Activated naive CD4-positive, alpha-beta T cell treated with anti-CD3 and anti-CD28 coated beads, Interleukin-2, amount 50 U/mL, for 24 hours (primary cell): ENCODE results near the gene ERICH6.

Source experiments
- H3K27ac Mint-ChIP-seq: one replicate; pipeline ENCODE4 v1.8.0; 2021; ENCODE audit warnings: mild to moderate bottlenecking, mixed read lengths
- H3K27me3 Mint-ChIP-seq: one replicate; pipeline ENCODE4 v1.8.0; 2021; ENCODE audit warnings: mixed read lengths
- H3K36me3 Mint-ChIP-seq: one replicate; pipeline ENCODE4 v1.8.0; 2021; ENCODE audit warnings: mixed read lengths
- H3K4me1 Mint-ChIP-seq: one replicate; pipeline ENCODE4 v1.8.0; 2021; ENCODE audit warnings: mixed read lengths
- H3K4me3 Mint-ChIP-seq: one replicate; pipeline ENCODE4 v1.8.0; 2021; ENCODE audit warnings: mild to moderate bottlenecking, mixed read lengths
- H3K9me3 Mint-ChIP-seq: one replicate; pipeline ENCODE4 v1.8.0; 2021; ENCODE audit warnings: mixed read lengths

Gene ERICH6

DNA sequence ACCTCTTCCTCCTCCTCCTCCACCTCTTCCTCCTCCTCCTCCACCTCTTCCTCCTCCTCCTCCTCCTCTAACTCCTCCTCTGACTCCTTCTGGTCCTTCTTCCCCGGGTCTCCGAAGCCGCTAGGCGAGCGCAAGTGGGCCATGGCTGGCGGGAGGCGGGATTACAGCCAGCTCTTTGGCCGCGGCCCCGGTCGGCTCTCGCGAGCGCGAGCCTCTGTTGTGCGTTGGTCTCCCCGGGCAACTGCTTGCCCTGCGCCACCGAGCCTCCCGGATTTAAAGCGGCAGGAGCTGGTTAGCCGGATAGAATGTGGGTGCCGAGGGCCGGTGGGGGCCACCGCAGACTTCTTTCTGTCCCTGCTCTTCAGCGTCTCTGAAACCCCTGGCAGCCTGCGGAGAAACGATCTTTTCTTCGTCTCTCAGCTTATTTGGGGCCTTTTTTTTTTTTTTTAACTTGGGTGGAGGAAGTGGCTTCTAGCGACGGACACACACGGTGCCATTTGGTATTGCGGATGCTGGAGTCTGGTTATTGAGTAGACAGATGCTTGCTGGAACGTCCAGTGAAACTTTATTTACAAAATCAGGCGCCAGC lies at the start of gene ERICH6:
Gene ERICH6 (minus strand): TSS at position 165 of the 589 bp plus-strand sequence. CDS start 22 bp downstream, at position 143.
- H3K4me3 Mint-ChIP-seq = peak within 1 kb of the TSS; percentile 95
- peaks cover 13% of the 10 kb centered on the region for H3K36me3 Mint-ChIP-seq
- peaks cover 6% of the 10 kb centered on the region for H3K9me3 Mint-ChIP-seq
- H3K27me3 Mint-ChIP-seq = no peaks in the 10 kb centered on the region
- H3K4me1 Mint-ChIP-seq = peaks cover 40% of the 10 kb centered on the region
- peak within 1 kb of the TSS; percentile 94 for H3K27ac Mint-ChIP-seq

DNA sequence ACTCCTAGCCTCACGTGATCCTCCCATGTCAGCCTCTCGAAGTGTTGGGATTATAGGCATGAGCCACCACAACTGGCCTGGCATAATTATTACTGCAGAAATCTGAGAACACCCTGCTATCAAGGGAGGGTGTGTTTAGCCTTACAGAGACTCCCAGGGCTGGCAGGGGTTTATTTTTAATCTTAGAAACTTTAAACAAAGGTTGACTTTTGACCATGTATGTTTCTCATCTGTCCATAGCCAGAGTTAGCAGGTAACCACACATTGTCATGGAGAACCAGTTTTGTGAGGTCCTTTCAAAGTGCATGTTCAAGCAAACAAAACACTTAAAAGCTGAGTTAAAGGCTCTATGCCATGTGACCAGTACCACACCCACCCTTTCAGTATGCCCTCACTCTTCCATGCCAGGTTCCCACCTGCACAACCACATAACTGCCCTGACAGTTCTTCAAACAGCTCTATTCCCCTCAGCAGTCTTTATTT lies 48.1 kb upstream of the ERICH6 start:
- H3K27me3 Mint-ChIP-seq = no peaks in the 10 kb centered on the region
- peak overlapping the region; percentile 72 for H3K27ac Mint-ChIP-seq
- peaks cover 33% of the 10 kb centered on the region for H3K36me3 Mint-ChIP-seq
- H3K9me3 Mint-ChIP-seq = no peaks in the 10 kb centered on the region
- peaks cover 91% of the 10 kb centered on the region for H3K4me1 Mint-ChIP-seq
- peak overlapping the region; percentile 58 for H3K4me3 Mint-ChIP-seq

DNA sequence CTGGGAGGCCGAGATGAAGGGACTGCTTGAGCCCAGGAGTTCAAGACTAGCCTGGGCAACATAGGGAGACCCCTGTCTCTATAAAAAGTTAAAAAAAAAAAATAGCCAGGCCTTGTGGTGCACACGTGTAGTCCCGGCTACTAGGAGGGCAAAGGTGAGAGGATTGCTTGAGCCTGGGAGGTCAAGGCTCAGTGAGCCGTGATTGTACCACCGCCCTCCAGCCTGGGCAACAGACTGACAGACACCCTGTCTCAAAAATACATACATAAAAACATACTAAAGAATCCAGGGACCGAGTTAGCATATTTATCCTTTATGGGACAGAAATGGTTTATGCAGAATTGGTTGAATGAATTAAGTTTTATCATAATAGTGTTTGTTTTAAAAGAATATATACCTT lies 45.5 kb upstream of the ERICH6 start:
- Mint-ChIP-seq H3K27me3 (no peaks in the 10 kb centered on the region), H3K27ac (peak overlapping the region; percentile 56), H3K9me3 (no peaks in the 10 kb centered on the region), H3K36me3 (peaks cover 31% of the 10 kb centered on the region), H3K4me3 (no peak overlapping the region), H3K4me1 (peaks cover 91% of the 10 kb centered on the region)

DNA sequence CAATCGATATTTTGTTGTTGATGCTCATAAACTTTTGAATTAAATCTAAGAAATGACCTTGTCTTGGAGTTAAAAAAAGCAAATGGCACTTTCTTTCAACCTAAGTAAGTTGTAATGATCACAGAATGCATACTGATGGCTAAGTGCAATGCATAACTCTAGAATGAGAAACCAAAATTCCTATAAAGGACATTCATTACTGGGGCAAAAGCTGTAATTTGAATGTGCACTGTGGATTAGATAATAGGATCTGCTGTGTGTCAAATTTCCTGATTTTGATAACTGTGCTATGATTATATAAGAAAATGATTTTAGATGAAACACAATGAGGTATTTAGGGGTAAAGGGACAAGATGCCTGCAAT lies 44.9 kb upstream of the ERICH6 start:
- Mint-ChIP-seq H3K4me1 (peaks cover 91% of the 10 kb centered on the region), H3K4me3 (peak overlapping the region; percentile 13), H3K36me3 (peaks cover 27% of the 10 kb centered on the region), H3K27me3 (no peaks in the 10 kb centered on the region), H3K27ac (peak overlapping the region; percentile 56), H3K9me3 (no peaks in the 10 kb centered on the region)

DNA sequence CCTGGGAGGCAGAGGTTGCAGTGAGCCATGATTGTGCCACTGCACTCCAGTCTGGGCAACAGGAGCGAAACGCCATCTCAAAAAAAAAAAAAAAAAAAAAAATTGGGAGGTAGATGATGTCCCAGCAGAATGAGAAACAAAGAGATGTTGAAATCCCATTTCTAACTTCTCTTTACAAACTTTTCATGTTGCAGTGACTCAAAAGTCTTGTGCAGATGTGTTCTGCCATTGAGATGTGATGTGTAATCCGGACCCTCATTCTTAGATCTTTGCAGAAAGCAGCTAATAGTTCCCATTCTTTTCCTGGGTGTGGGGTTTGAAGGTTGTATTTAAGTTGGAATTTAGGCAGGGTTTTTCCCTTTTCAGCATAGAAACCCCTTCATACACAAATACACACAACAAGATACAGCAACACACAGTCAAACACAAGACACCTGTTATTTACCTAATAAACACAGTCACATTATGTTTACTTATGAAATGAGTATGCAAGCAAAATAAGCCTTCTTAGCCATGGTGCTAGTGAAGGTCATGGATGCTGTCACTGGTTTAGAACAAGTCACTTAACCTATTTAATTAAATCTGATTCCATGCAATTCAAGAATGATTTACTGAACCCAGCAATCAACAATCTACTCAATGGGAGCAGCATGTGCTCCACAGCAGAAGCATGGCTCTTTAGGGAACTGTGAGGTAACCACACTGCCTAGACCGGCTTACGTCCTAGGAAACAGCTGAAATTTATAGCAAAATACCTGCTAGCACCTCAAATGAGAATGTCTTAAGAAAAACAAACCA lies 44.4 kb upstream of the ERICH6 start:
- no peak overlapping the region for H3K27ac Mint-ChIP-seq
- H3K4me1 Mint-ChIP-seq = peaks cover 91% of the 10 kb centered on the region
- H3K36me3 Mint-ChIP-seq = peaks cover 25% of the 10 kb centered on the region

DNA sequence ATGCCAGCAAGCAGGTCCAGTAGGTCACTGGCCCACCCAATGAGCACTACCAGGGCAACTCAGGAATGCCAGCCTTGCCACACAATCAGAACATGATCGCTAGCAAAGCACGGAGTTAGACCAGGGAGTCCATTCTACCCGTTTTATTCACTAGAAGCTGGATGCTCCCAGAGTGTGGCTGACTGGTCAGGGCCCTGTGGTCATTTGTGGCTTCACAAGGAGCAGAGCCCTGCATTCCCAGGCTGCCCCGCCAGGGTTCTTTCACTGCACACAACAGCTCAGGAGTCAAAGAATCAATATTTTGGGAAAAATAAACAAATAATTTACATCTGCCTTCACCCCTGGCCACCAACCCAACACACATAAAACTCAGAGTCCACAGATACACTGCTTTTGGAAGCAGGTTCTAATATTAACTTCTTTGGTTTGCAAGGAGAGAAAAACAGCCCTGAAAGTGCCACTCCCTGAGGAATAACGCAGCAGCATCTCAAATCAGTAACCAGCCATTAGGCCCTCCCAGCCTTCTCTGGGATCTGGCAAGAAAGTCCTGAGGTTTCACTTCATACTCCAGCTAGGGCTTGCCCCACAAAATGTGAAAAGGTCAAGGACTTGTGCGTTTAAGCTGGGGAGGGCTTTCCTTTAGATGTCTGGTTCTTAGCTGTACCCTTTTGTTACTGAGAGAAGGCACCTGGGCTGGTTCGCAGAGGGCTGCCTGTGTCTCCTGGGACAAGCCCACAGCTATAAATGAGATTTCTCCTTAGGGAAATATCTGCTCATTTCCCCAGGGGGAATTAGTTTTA lies 43.3 kb upstream of the ERICH6 start:
- Mint-ChIP-seq H3K27ac (peak overlapping the region; percentile 24), H3K36me3 (peaks cover 28% of the 10 kb centered on the region), H3K4me1 (peaks cover 91% of the 10 kb centered on the region), H3K27me3 (no peaks in the 10 kb centered on the region), H3K4me3 (no peak overlapping the region), H3K9me3 (no peaks in the 10 kb centered on the region)

More for the DNA sequence above, 44.4 kb upstream of the ERICH6 start:
- Mint-ChIP-seq H3K4me3 (no peak overlapping the region), H3K27me3 (no peaks in the 10 kb centered on the region), H3K9me3 (no peaks in the 10 kb centered on the region)

DNA sequence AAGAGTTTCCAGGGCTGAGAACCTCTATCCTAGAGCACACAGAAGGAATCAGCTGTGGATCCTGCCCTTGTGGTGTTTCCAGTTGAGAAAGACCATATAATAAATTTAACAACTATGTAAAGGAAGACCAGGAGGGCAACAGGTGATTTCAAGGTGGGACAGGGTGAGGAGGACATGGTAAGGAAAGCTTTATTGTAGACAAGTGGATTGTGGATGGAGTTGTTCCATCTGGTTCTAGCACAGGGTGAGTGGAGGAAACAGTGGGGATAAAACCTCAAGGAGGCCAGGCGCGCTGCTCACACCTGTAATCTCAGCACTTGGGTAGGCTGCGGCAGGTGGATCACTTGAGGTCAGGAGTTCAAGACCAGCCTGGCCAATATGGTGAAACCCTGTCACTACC lies 42.1 kb upstream of the ERICH6 start:
- Mint-ChIP-seq H3K27me3 (no peaks in the 10 kb centered on the region), H3K27ac (peak overlapping the region; percentile 13), H3K9me3 (no peaks in the 10 kb centered on the region), H3K4me1 (peaks cover 90% of the 10 kb centered on the region), H3K36me3 (peaks cover 26% of the 10 kb centered on the region), H3K4me3 (peak overlapping the region; percentile 19)

DNA sequence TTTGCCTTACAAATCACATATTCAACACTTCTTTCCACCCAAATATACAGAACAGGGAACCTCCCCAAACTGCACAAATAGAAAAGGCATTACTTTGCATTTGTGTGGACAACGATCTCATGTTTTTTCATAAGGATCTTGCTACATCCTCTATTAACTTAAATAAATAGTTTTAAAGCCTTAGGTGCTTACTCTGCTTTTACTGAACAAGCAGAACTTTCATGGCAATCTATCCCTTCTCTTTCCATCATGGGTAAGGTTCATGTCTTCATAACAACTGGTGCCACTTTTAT lies 41.1 kb upstream of the ERICH6 start:
- H3K27me3 Mint-ChIP-seq = no peaks in the 10 kb centered on the region
- H3K27ac Mint-ChIP-seq = peak overlapping the region; percentile 68
- H3K4me1 Mint-ChIP-seq = peaks cover 89% of the 10 kb centered on the region
- H3K36me3 Mint-ChIP-seq = peaks cover 25% of the 10 kb centered on the region
- no peaks in the 10 kb centered on the region for H3K9me3 Mint-ChIP-seq
- peak overlapping the region; percentile 15 for H3K4me3 Mint-ChIP-seq

DNA sequence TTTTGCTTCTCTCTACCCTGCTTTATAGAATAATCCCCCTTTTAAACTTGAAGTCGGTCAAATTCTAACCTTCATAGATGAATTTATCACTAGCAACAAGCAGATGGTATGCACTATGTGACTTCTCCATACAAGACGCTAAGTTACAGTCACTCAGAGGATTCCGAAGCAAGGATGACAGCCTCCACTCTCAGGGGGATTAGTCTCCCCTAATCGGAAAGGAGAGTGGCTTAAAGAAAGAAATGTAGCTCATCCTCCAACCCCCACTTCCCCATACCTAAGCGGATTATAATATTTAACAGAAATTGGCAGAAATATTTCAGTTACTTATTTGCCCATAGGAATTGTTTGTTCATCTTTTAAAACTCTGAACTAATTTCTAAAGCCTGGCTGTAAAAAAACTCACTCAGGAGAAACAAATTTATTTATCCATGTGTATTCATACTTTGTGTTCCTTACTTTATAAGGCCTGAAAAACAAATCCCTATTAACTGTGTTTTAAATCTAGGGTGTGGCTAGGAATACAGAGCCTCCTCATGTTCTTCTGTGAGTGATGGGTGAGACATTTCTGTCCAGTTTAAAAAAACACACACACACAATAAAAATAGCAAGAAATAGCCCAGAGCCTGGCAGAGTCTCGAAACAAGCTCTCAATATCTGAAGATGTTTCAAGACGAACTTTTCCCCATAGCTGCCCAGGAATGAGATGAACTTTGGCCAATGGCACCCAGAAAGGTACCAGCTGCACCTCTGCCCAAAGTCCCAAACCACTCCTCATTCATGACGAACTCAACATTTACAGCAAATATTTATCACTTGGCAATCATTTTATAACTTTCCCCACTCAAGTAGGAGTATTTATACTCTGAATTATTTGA lies 40.6 kb upstream of the ERICH6 start:
- Mint-ChIP-seq H3K4me3 (peak overlapping the region; percentile 15), H3K9me3 (no peaks in the 10 kb centered on the region), H3K36me3 (peaks cover 25% of the 10 kb centered on the region), H3K27me3 (no peaks in the 10 kb centered on the region), H3K4me1 (peaks cover 89% of the 10 kb centered on the region), H3K27ac (peak overlapping the region; percentile 79)

DNA sequence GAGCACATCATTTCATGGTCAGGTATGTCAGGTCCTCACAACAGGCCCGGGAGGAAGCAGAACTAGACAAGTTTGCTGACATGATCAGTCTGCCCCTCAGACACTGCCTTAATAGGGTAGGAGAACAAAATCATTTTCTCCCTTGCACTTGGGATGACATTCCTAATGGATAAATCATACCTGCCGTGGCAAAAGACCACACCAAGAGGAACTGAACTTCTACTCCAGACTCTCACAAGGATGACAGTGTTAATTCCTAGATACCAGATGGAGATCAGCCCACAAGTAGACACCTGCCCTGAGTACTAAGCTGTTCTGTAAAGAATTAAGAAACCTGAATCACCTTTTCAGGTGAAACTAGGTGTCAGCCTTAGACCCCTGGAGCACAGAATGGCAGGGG lies 39.8 kb upstream of the ERICH6 start:
- Mint-ChIP-seq H3K9me3 (no peaks in the 10 kb centered on the region), H3K4me1 (peaks cover 89% of the 10 kb centered on the region), H3K4me3 (no peak overlapping the region), H3K27ac (peak overlapping the region; percentile 44), H3K36me3 (peaks cover 22% of the 10 kb centered on the region), H3K27me3 (no peaks in the 10 kb centered on the region)

DNA sequence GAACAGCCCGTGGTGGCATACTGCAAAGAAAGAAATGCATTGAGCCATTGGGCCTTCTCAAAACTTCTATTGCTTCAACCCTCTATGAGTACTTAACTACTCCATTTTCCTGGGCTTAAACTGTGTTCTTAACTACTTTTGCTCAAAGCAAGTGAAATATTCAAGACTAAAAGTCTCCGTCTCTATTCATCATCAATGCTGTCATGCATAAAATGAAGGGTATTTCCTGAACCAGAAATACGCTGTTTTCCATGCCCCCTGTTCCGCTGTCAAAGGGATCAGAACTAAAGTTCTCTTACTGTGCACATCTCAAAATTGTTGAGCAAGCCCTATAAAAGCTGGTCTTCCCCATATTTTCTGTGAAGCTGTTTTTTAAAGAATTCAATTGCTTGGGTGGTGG lies 39.0 kb upstream of the ERICH6 start:
- Mint-ChIP-seq H3K4me3 (no peak overlapping the region), H3K27me3 (no peaks in the 10 kb centered on the region), H3K9me3 (no peaks in the 10 kb centered on the region), H3K4me1 (peaks cover 91% of the 10 kb centered on the region), H3K36me3 (peaks cover 25% of the 10 kb centered on the region), H3K27ac (peak overlapping the region; percentile 86)

DNA sequence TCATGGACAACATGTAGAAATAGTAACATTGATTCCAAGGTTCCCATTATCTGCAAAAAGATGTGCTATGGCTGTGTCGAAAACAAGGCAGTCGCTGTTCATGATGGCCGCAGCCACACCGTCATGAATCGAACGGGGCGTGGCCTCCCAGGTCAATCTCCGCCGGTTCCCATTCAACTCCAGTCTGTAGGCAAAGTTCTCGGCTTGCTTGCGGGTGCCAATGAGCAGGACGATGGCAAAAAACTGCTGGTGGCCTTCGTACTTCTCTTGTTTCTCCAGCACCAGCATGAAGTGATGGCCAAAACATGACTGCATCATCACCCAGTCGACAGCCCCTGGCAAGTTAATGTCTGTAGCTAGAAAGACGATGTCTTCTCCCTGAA lies 38.4 kb upstream of the ERICH6 start:
- no peaks in the 10 kb centered on the region for H3K9me3 Mint-ChIP-seq
- peak overlapping the region; percentile 86 for H3K27ac Mint-ChIP-seq
- peak overlapping the region; percentile 33 for H3K4me3 Mint-ChIP-seq
- H3K36me3 Mint-ChIP-seq = peaks cover 29% of the 10 kb centered on the region
- H3K27me3 Mint-ChIP-seq = no peaks in the 10 kb centered on the region
- peaks cover 91% of the 10 kb centered on the region for H3K4me1 Mint-ChIP-seq

DNA sequence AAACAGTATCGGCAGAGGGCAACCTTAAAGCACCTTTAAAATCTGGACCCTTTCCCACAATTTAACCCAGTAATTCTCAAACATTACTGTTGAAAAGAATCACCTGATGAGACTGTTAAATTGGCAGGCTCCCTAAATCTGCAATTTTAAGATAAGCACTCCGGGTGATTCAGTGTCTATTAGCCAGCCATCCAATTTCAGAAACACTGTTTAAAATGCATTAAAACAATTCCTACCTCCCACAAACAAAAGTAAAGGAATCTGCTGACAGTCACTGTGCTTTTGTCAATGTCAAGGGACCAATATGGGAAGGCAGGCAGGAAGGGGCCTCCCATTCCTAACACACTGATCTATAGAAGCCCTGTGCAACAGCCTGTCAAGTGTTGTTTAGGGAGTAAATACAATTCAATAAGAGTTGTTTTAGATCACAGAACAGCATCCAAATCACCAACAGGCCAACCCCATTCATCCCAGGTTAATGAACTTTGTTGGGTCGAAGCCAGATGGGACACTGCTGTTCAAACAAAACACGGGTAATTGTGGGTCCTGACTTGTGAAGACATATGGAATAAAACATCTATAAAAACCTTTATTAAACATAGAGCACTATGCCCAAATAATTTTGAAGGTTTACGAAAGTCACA lies 37.9 kb upstream of the ERICH6 start:
- H3K27ac Mint-ChIP-seq = peak overlapping the region; percentile 98
- peak overlapping the region; percentile 23 for H3K4me3 Mint-ChIP-seq
- no peaks in the 10 kb centered on the region for H3K9me3 Mint-ChIP-seq
- H3K36me3 Mint-ChIP-seq = peaks cover 30% of the 10 kb centered on the region
- no peaks in the 10 kb centered on the region for H3K27me3 Mint-ChIP-seq
- peaks cover 92% of the 10 kb centered on the region for H3K4me1 Mint-ChIP-seq

DNA sequence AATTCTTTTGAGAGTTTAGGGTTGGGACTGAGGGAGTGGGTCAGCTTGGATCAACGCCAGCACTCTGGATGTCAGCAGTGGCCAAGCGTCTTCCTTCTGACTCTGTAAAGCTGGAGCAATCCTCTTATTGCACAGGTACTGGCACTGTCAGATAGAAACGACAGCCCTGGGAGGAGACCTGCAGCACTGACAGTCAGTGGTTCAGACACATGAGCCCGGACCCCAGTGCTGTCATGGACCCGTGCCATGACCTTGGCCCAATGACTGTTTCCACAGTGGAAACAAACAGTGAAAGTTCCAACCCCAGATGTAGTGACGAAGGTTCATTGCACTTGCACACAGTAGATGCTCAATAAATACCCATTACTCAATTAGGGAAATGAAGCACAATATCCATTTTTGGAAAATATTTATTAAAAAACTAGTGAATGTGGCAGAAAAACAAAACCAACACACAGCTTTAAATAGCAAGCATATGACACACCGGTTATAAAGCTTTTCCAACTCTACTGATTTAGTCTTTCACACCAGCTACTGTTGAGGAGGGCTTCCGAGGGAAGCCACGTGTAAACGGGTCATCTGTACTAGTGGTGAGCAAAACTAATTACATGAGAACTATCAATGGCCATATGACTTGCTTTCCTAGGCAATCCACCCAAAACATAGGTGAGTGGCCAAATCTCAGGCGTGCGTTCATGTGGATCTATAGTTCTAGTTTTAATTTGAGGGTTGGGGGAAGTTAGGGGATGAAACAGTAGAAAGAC lies 37.2 kb upstream of the ERICH6 start:
- Mint-ChIP-seq H3K4me3 (peak overlapping the region; percentile 23), H3K27me3 (no peaks in the 10 kb centered on the region), H3K4me1 (peaks cover 92% of the 10 kb centered on the region), H3K36me3 (peaks cover 31% of the 10 kb centered on the region), H3K9me3 (no peaks in the 10 kb centered on the region), H3K27ac (peak overlapping the region; percentile 98)
